Heart left ventricle (tissue), 16 donors: ENCODE results near the gene LCA5L. TPM values are rescaled to one million over a fixed set of nuclear protein-coding genes. Genes with fewer than 3 reads are reported as not detected.

ENCODE experiments used
- ATAC-seq, 4 donors: fragments of 200-7000 bp; cut with Tn5 transposase; one replicate each; pipeline ENCODE4 v1.9.1; 2020 to 2022; ENCODE audit warnings: moderate library complexity in 4 of 4, mild to moderate bottlenecking in 3 of 4, moderate number of reproducible peaks in 1 of 4
- DNase-seq, 5 donors: peaks; one replicate each; pipeline ENCODE4 v3.0.0-alpha.2; 2020
- H3K27ac ChIP-seq, 12 donors: fragments of 200-600 bp; sonication (generic) in 4 of 12; one replicate each; pipeline versions ENCODE4 v1.5.0 to v1.8.0; 2016 to 2022; ENCODE audit warnings: mild to moderate bottlenecking in 2 of 12
- H3K27me3 ChIP-seq, 9 donors: fragments of 200-600 bp; sonication (generic) in 2 of 9; one replicate each; pipeline versions ENCODE4 v1.5.1 to v1.8.0; 2016 to 2022; ENCODE audit warnings: mild to moderate bottlenecking in 3 of 9
- H3K36me3 ChIP-seq, 9 donors: fragments of 200-600 bp; sonication (generic) in 2 of 9; one replicate each; pipeline versions ENCODE4 v1.5.0 to v1.8.0; 2018 to 2022; ENCODE audit warnings: mild to moderate bottlenecking in 2 of 9
- H3K4me1 ChIP-seq, 12 donors: fragments of 200-600 bp; sonication (generic) in 4 of 12; one replicate each; pipeline versions ENCODE4 v1.5.0 to v1.8.0; 2016 to 2022; ENCODE audit warnings: mild to moderate bottlenecking in 3 of 12
- H3K4me3 ChIP-seq, 12 donors: fragments of 200-600 bp; sonication (generic) in 4 of 12; one replicate each; pipeline versions ENCODE4 v1.5.0 to v1.8.0; 2017 to 2022; ENCODE audit warnings: mild to moderate bottlenecking in 9 of 12, moderate library complexity in 4 of 12
- H3K9me3 ChIP-seq, 12 donors: fragments of 200-600 bp; sonication (generic) in 4 of 12; one replicate each; pipeline versions ENCODE4 v1.5.0 to v1.8.0; 2016 to 2022; ENCODE audit warnings: mild to moderate bottlenecking in 1 of 12
- POLR2A ChIP-seq, 2 donors: fragments of 450-650 bp; IDR thresholded peaks; one replicate each; pipeline ENCODE4 v1.6.1; 2017; ENCODE audit warnings: antibody characterized with exemption in 2 of 2, mild to moderate bottlenecking in 2 of 2, moderate library complexity in 2 of 2
- WGBS, 4 donors: extraction: QIAGEN DNeasy Blood & Tissue Kit in 2 of 4; methylation state at CpG; one replicate each; pipeline versions ENCODE4 v1.1.5 to v1.1.7; 2013 to 2018; 5-methylcytosine and 5-hydroxymethylcytosine counted together
- intact Hi-C, 10 donors: fragments of 100-400 bp; cut with DNase I; formaldehyde crosslinking; loops; one replicate each; pipeline versions ENCODE4 v1.11.1 to v1.14.2; 2022
- polyA plus RNA-seq, 2 donors: library from polyadenylated mRNA; stranded (reverse); fragments of 200-250 nt; gene quantifications; one replicate each; pipeline ENCODE4 v1.2.3, GENCODE V29; 2013
- total RNA-seq, 9 donors: library from RNA; depleted of rRNA in 2 of 9; stranded (reverse); fragments of >200 nt in 2 of 9; fragmentation: NEBNext Ultra II Directional in 3 of 9; extraction: Animal tissue kit (Norgen Biotek cat#: 25700) in 3 of 9; gene quantifications; one replicate each; pipeline versions ENCODE4 v1.1.0 to v1.2.4, GENCODE V29; 2016 to 2023
- TF ChIP-seq, protein P1 (sequence below), 12 donors: fragments of 200-600 bp; sonication (generic) in 4 of 12; IDR thresholded peaks; one replicate each; pipeline versions ENCODE4 v1.5.0 to v1.8.0; 2018 to 2022; ENCODE audit warnings: antibody characterized with exemption in 12 of 12, mild to moderate bottlenecking in 5 of 12
- donor health status: ischemic (EF 13 %, LVEDD 7.1; RV severe dilation, severe dysfunction).
- donor health status: healthy with polysubstance abuse.
- donor health status: DM: no; HTN: yes; CAD: no.
- donor health status: DM: no; HTN: no; CAD: no.
- donor health status: ischemic (EF 25% LVEDD 6.9; RV normal size, moderate dysfunction).
- donor health status: ischemic (EF 25% LVEDD 5.7; RV mildly dilated, moderate dysfunction).
- donor health status: healthy.
- donor health status: DM: yes; HTN: yes; CAD: no.
- donor health status: ischemic (EF 35%, LVEDD 5.7; RV mildly dilated, moderate dysfunction).
- donor health status: nonischemic (EF 11% LVEDD 7.7; RV severe dilation, severe dysfunction).
- donor health status: DM: yes; HTN: yes; CAD: no.
- donor health status: PGD.
- donor health status: ischemic (EF 29% LVEDD 5.4; RV normal size, mild dysfunction).
- donor health status: nonischemic (EF 23%, LVEDD 6.1; RV moderate dilation, normal function).

Gene LCA5L
- total and polyA plus RNA-seq, 11 donors: 0.65 to 1.5 (median 1.0) TPM; not detected in 2

DNA sequence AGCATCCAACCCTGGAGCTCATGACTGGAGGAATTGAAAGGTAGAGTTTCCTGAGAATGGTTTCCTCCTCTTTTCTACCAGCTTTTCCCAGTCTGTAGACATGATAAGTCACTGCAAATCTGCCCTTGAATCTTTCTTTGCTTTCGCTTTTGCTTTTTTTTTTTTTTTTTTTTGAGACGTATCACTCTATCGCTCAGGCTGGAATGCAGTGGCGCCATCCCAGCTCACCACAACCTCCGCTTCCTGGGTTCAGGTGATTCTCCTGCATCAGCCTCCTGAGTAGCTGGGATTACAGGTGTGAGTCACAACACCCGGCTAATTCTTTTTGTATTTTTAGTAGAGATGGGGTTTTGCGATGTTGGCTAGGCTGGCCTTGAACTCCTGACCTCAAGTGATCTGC is 1.7 kb upstream of the LCA5L start:
- peaks cover 0 to 29% (median 13%) of the 10 kb centered on the region in 12 donors for H3K4me1 ChIP-seq
- no peaks in the 10 kb centered on the region for H3K27me3 ChIP-seq
- no peak overlapping the region for H3K27ac ChIP-seq
- H3K9me3 ChIP-seq: no peaks in the 10 kb centered on the region
- no peaks in the 10 kb centered on the region for H3K36me3 ChIP-seq
- no peak for DNase-seq
- WGBS, 4 donors: 97 to 99% (median 98%) methylated on average over 7 of the region's 7 CpGs
- ATAC-seq: no peak
- intact Hi-C loops: loop anchor here in 7 of 10 donors (5.0 to 10.0 kb wide), 4 partner anchors 62 to 135 kb away; partner anchors contain the start of gene BRWD1 (in 5 of the 7)
- no peak overlapping the region for H3K4me3 ChIP-seq
- TF ChIP-seq, protein P1, sequence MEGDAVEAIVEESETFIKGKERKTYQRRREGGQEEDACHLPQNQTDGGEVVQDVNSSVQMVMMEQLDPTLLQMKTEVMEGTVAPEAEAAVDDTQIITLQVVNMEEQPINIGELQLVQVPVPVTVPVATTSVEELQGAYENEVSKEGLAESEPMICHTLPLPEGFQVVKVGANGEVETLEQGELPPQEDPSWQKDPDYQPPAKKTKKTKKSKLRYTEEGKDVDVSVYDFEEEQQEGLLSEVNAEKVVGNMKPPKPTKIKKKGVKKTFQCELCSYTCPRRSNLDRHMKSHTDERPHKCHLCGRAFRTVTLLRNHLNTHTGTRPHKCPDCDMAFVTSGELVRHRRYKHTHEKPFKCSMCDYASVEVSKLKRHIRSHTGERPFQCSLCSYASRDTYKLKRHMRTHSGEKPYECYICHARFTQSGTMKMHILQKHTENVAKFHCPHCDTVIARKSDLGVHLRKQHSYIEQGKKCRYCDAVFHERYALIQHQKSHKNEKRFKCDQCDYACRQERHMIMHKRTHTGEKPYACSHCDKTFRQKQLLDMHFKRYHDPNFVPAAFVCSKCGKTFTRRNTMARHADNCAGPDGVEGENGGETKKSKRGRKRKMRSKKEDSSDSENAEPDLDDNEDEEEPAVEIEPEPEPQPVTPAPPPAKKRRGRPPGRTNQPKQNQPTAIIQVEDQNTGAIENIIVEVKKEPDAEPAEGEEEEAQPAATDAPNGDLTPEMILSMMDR (IDR thresholded peaks at IDR 0.05): no peak
- TF ChIP-seq POLR2A (IDR thresholded peaks at IDR 0.05): no peak

DNA sequence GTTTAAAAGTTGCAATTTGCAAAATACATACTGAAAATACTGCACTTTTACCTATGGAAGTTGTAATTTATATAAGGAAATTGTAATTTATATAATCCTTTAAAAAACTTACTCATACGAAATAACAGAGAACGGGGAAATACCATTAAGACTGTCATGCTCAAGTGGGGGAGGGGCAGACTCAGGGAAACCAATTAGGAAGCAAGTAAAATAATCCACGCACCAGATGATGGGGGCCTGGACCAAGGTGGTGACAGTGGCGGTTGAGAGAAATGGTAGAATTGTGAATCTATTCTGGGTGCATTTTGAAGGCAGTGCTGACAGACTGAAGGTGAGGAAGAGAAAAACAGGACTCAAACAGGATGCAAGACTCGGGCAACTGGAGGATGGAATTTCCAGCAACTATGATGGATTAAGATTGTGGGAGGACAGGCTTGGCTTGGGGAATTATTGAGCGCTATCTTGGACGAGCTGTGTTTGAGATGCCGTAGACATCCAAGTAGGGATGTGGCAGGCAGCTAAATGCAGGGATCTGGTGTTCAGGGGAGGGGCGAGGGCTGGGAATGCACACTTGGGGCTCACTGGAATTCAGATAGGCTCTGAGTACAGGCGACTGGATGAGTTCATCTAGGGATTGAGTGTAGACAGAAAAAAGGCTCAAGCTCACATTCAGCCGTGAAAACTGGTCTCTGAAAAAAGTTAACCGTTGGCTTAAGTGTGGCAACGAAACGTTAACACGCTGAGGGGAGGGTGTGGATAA is 977 bp downstream of the LCA5L start:
- TF ChIP-seq, protein P1 (IDR thresholded peaks at IDR 0.05): no peak
- TF ChIP-seq POLR2A (IDR thresholded peaks at IDR 0.05): no peak
- H3K27ac ChIP-seq: peak overlapping the region in 11 of 12 donors; percentile 85 to 99 (median 93)
- intact Hi-C loops: loop anchor here in 8 of 10 donors (5.0 to 10.0 kb wide), 5 partner anchors 52 to 132 kb away; partner anchors contain the start of gene BRWD1 (in 6 of the 8)
- DNase-seq (no peak), ATAC-seq (peak in 3 of 4 donors; percentile 12 to 17 (median 14))
- no peaks in the 10 kb centered on the region for H3K27me3 ChIP-seq
- peaks cover 0 to 26% (median 11%) of the 10 kb centered on the region in 12 donors for H3K4me1 ChIP-seq
- WGBS, 4 donors: 7 to 8% (median 7%) methylated on average over 14 to 15 of the region's 15 CpGs
- no peaks in the 10 kb centered on the region for H3K9me3 ChIP-seq
- peak overlapping the region; percentile 50 to 95 (median 85) for H3K4me3 ChIP-seq
- H3K36me3 ChIP-seq: no peaks in the 10 kb centered on the region

DNA sequence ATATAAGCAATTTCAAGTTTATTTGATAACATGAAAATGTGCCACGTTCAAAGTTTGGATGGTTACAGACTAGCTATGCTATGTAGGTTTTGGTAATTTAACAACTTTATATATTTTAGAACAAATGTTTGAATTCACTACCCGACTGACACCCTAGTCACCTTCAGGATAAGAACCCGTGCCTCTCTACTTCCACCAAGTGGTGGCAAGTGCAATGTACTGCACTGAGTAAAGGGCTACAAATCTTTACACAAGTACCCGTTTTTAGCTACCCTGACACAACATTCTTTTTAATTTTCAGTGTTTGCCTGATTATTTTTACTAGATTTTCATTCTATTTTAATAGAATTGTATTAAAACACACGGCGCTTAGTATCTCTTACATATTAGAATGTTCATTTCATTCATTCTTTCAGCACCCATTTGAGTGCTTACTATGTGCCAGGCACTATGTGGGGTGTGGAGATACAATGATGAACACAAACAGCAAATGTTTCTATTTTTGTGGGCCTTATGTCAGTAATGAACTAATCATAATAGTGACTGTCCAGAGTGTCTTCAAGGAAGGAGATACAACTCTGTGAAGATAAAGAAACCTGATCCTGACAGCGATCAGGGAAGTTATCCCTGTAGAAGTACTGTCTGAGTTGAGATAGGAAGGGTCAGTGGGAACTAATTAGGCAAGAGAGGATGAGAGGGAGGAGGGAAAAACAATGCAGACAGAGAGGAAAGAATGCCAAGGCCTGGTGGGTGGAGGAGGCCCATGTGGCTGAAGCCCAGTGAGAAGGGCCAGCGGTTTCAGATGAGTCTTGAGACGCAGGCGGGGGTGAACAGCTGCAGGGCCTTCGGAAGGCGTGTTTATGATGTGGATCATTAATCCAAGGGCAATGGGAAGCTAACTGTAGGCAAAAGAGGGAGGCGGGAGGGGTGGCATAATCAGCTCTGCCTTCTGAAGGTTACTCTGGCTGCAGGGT is 3.8 kb downstream of the LCA5L start:
- Histone ChIP-seq H3K4me3 (no peak overlapping the region), H3K9me3 (no peaks in the 10 kb centered on the region), H3K27me3 (no peaks in the 10 kb centered on the region), H3K27ac (no peak overlapping the region), H3K36me3 (no peaks in the 10 kb centered on the region), H3K4me1 (peaks cover 0 to 26% (median 11%) of the 10 kb centered on the region in 12 donors)
- intact Hi-C loops: loop anchor here in 7 of 10 donors (5.0 to 10.0 kb wide), 5 partner anchors 49 to 129 kb away; partner anchors contain the start of gene BRWD1 (in 5 of the 7)
- DNase-seq (no peak), ATAC-seq (no peak)
- TF ChIP-seq, protein P1 (IDR thresholded peaks at IDR 0.05): peak; percentile 44 to 76 (median 63)
- no peak for TF ChIP-seq POLR2A (IDR thresholded peaks at IDR 0.05)
- WGBS, 4 donors: 50 to 54% (median 52%) methylated on average over 13 of the region's 13 CpGs
